Gastroesophageal sphincter (tissue), 4 donors: ENCODE results near the gene ZNF526. TPM values are rescaled to one million over a fixed set of nuclear protein-coding genes. Genes with fewer than 3 reads are reported as not detected.

Experiments
- ATAC-seq: fragments of 150-250 bp; one replicate; pipeline ENCODE4 v1.9.1; 2016; ENCODE audit warnings: mild to moderate bottlenecking, moderate library complexity
- H3K27ac ChIP-seq, 4 donors: fragments of 200-600 bp; sonication (generic) in 3 of 4; 1 replicate in 3 of 4; 2 replicates in 1 of 4; pipeline ENCODE4 v1.5.1; 2016 to 2019
- H3K27me3 ChIP-seq: fragments of 200-600 bp; sonication (generic); one replicate; pipeline ENCODE4 v1.5.1; 2019
- H3K36me3 ChIP-seq, 2 donors: fragments of 200-600 bp; sonication (generic); one replicate each; pipeline ENCODE4 v1.5.1; 2019; ENCODE audit warnings: control low read depth in 1 of 2
- H3K4me1 ChIP-seq, 3 donors: fragments of 200-600 bp; sonication (generic); 1 replicate in 2 of 3; 2 replicates in 1 of 3; pipeline ENCODE4 v1.5.1; 2016 to 2019; ENCODE audit warnings: control low read depth in 2 of 3
- H3K4me3 ChIP-seq, 2 donors: fragments of 200-600 bp; sonication (generic); one replicate each; pipeline ENCODE4 v1.5.1; 2019; ENCODE audit warnings: mild to moderate bottlenecking in 1 of 2, moderate library complexity in 1 of 2
- H3K9me3 ChIP-seq, 3 donors: fragments of 200-600 bp; sonication (generic); one replicate each; pipeline ENCODE4 v1.5.1; 2017 to 2019; ENCODE audit warnings: control low read depth in 2 of 3
- EP300 ChIP-seq: sonication (generic); formaldehyde crosslinking; IDR thresholded peaks from one replicate; pipeline ENCODE4 v1.6.1; 2017; ENCODE audit warnings: antibody characterized with exemption, mild to moderate bottlenecking
- POLR2A ChIP-seq, 2 donors: fragments of 450-650 bp; IDR thresholded peaks; one replicate each; pipeline ENCODE4 v1.6.1; 2017; ENCODE audit warnings: antibody characterized with exemption in 2 of 2, mild to moderate bottlenecking in 2 of 2, moderate library complexity in 1 of 2
- POLR2AphosphoS5 ChIP-seq: sonication (generic); formaldehyde crosslinking; IDR thresholded peaks from one replicate; pipeline ENCODE4 v1.6.1; 2017; ENCODE audit warnings: antibody characterized with exemption
- WGBS, 2 donors: methylation state at CpG; one replicate each; pipeline ENCODE4 v1.1.5; 2018; ENCODE audit warnings: low coverage in 1 of 2; 5-methylcytosine and 5-hydroxymethylcytosine counted together
- total RNA-seq, 4 donors: library from RNA; depleted of rRNA; stranded (reverse); fragments of >200 nt; gene quantifications; one replicate each; pipeline ENCODE4 v1.1.0, GENCODE V29; 2016
- TF ChIP-seq, protein P1 (sequence below), 4 experiments: fragments of 200-600 bp in 2 of 4; fragments of 450-650 bp in 2 of 4; sonication (generic) in 1 of 4; IDR thresholded peaks; one replicate each; pipeline ENCODE4 v1.5.1; 2017 to 2019; ENCODE audit warnings: antibody characterized with exemption in 4 of 4, mild to moderate bottlenecking in 2 of 4, moderate library complexity in 2 of 4

ZNF526 gene
- total RNA-seq, 4 donors from 2014 or later = 4.6 to 10.4 (median 7.8) TPM

GRCh38 chr19:42276821-42277220, 56.7 kb downstream of the ZNF526 start:
- ATAC-seq = no peak
- Histone ChIP-seq H3K27me3 (no peaks in the 10 kb centered on the region), H3K27ac (peak overlapping the region in 3 of 4 donors; percentile 97 to 99 (median 98)), H3K4me3 (no peak overlapping the region), H3K4me1 (peaks cover 0 to 98% (median 46%) of the 10 kb centered on the region in 3 donors), H3K36me3 (peaks cover 0 to 40% of the 10 kb centered on the region in 2 donors), H3K9me3 (no peaks in the 10 kb centered on the region)
- no CpG with 5 or more reads among the region's 4 CpGs for WGBS, 2 donors
- TF ChIP-seq POLR2A (IDR thresholded peaks at IDR 0.05) (no peak), POLR2AphosphoS5 (no peak), EP300 (no peak)
- TF ChIP-seq, protein P1, sequence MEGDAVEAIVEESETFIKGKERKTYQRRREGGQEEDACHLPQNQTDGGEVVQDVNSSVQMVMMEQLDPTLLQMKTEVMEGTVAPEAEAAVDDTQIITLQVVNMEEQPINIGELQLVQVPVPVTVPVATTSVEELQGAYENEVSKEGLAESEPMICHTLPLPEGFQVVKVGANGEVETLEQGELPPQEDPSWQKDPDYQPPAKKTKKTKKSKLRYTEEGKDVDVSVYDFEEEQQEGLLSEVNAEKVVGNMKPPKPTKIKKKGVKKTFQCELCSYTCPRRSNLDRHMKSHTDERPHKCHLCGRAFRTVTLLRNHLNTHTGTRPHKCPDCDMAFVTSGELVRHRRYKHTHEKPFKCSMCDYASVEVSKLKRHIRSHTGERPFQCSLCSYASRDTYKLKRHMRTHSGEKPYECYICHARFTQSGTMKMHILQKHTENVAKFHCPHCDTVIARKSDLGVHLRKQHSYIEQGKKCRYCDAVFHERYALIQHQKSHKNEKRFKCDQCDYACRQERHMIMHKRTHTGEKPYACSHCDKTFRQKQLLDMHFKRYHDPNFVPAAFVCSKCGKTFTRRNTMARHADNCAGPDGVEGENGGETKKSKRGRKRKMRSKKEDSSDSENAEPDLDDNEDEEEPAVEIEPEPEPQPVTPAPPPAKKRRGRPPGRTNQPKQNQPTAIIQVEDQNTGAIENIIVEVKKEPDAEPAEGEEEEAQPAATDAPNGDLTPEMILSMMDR (IDR thresholded peaks at IDR 0.05) = no peak

Other genes starting within 250 kb of the ZNF526 start
- gene ATP1A3, start 226.1 kb upstream of the ZNF526 start, total RNA-seq = 1 to 10 TPM in 2 of 4 donors, under 1 TPM in 1, not detected in 1; 0.81 to 2.6 (median 1.1) TPM
- gene GRIK5, start 150.1 kb upstream of the ZNF526 start, total RNA-seq = 10 to 100 TPM in 3 of 4 donors, 1 to 10 TPM in 1; 7.0 to 23.4 (median 12.3) TPM
- 10 to 100 TPM; 14.4 to 25.3 (median 17.1) TPM for gene ZNF574, start 144.1 kb upstream of the ZNF526 start, total RNA-seq
- gene POU2F2, start 87.9 kb upstream of the ZNF526 start, total RNA-seq = 1 to 10 TPM in 3 of 4 donors, under 1 TPM in 1; 0.93 to 1.8 (median 1.5) TPM
- gene DEDD2, start 2.6 kb upstream of the ZNF526 start, total RNA-seq = 10 to 100 TPM; 31.1 to 39.3 (median 33.4) TPM
- 10 to 100 TPM; 30.8 to 51.0 (median 35.1) TPM for gene GSK3A, start 22.3 kb downstream of the ZNF526 start, total RNA-seq
- gene ERF, start 34.8 kb downstream of the ZNF526 start, total RNA-seq = 10 to 100 TPM; 28.4 to 46.4 (median 39.9) TPM
- 10 to 100 TPM; 31.4 to 69.4 (median 49.0) TPM for gene CIC, start 48.9 kb downstream of the ZNF526 start, total RNA-seq
- under 1 TPM in 1 of 4 donors, not detected in 3; 0.93 TPM for gene PRR19, start 81.8 kb downstream of the ZNF526 start, total RNA-seq
- 10 to 100 TPM in 1 of 4 donors, 1 to 10 TPM in 2, under 1 TPM in 1; 0.93 to 13.6 (median 5.8) TPM for gene PAFAH1B3, start 82.3 kb downstream of the ZNF526 start, total RNA-seq
- gene TMEM145, start 93.0 kb downstream of the ZNF526 start, total RNA-seq = under 1 TPM in 1 of 4 donors, not detected in 3; 0.27 TPM
- 10 to 100 TPM; 13.9 to 44.4 (median 18.1) TPM for gene MEGF8, start 105.3 kb downstream of the ZNF526 start, total RNA-seq
- gene CNFN, start 170.0 kb downstream of the ZNF526 start, total RNA-seq = 10 to 100 TPM in 1 of 4 donors, 1 to 10 TPM in 1, not detected in 2; 1.7 to 17.5 TPM
- gene LIPE, start 207.1 kb downstream of the ZNF526 start, total RNA-seq = 10 to 100 TPM in 1 of 4 donors, 1 to 10 TPM in 3; 3.4 to 15.3 (median 6.6) TPM
- gene CXCL17, start 222.6 kb downstream of the ZNF526 start, total RNA-seq = 1 to 10 TPM in 1 of 4 donors, not detected in 3; 6.5 TPM